ENCODE data around the gene CENPX.

CENPX gene

DNA sequence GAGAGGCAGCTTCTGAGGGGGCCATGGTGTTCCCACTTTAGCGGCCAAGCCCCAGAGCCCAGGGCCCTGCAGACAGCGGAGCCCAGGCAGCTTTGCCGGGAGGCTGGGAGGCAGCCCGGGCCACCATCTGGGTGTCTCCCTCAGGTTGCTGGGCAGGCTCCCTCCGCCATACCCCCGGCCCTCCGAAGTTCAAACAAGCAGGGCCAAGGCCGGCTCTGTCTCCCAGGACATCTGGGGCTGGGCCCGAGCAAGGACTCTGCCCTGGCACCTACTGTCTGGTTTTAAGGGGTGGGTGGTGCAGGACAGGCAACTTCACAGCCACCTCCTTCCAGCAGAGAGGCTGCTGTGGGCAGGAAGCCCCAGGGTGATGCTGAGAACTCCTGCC, 40.3 kb upstream of the CENPX start:
- no peak for DNase-seq (ENCODE audit: low read depth)
- TF ChIP-seq, protein P1, sequence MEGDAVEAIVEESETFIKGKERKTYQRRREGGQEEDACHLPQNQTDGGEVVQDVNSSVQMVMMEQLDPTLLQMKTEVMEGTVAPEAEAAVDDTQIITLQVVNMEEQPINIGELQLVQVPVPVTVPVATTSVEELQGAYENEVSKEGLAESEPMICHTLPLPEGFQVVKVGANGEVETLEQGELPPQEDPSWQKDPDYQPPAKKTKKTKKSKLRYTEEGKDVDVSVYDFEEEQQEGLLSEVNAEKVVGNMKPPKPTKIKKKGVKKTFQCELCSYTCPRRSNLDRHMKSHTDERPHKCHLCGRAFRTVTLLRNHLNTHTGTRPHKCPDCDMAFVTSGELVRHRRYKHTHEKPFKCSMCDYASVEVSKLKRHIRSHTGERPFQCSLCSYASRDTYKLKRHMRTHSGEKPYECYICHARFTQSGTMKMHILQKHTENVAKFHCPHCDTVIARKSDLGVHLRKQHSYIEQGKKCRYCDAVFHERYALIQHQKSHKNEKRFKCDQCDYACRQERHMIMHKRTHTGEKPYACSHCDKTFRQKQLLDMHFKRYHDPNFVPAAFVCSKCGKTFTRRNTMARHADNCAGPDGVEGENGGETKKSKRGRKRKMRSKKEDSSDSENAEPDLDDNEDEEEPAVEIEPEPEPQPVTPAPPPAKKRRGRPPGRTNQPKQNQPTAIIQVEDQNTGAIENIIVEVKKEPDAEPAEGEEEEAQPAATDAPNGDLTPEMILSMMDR (conservative IDR thresholded peaks at IDR 0.05; ENCODE audit: low read length) = no peak
- H3K4me3 ChIP-seq (ENCODE audit: low read length) = no peak overlapping the region

- DNase-seq (ENCODE audit: low read depth) = no peak
- TF ChIP-seq, protein P1 (conservative IDR thresholded peaks at IDR 0.05; ENCODE audit: low read length) = no peak
- no peak overlapping the region for H3K4me3 ChIP-seq (ENCODE audit: low read length)
Measured at GRCh38 chr17:82062076-82062983, 39.7 kb upstream of the CENPX start.

- H3K4me3 ChIP-seq (ENCODE audit: low read length) = no peak overlapping the region
- TF ChIP-seq, protein P1 (conservative IDR thresholded peaks at IDR 0.05; ENCODE audit: low read length) = no peak
- no peak for DNase-seq (ENCODE audit: low read depth)
Measured at GRCh38 chr17:82061047-82061925, 38.6 kb upstream of the CENPX start.

GRCh38 chr17:82060614-82061013, 37.9 kb upstream of the CENPX start:
- H3K4me3 ChIP-seq (ENCODE audit: low read length) = no peak overlapping the region
- TF ChIP-seq, protein P1 (conservative IDR thresholded peaks at IDR 0.05; ENCODE audit: low read length) = no peak
- DNase-seq (ENCODE audit: low read depth) = no peak

- no peak for DNase-seq (ENCODE audit: low read depth)
- TF ChIP-seq, protein P1 (conservative IDR thresholded peaks at IDR 0.05; ENCODE audit: low read length) = no peak
- no peak overlapping the region for H3K4me3 ChIP-seq (ENCODE audit: low read length)
Measured at GRCh38 chr17:82060001-82060380, 37.3 kb upstream of the CENPX start.

GRCh38 chr17:82059272-82060000, 36.8 kb upstream of the CENPX start:
- no peak overlapping the region for H3K4me3 ChIP-seq (ENCODE audit: low read length)
- TF ChIP-seq, protein P1 (conservative IDR thresholded peaks at IDR 0.05; ENCODE audit: low read length) = no peak
- no peak for DNase-seq (ENCODE audit: low read depth)
